CD14-positive monocyte (primary cell): ENCODE results near the gene SUFU. TPM values are rescaled to one million over a fixed set of nuclear protein-coding genes. Genes with fewer than 3 reads are reported as not detected.
A peak's percentile ranks its signal among the peaks of the same experiment; 100 is the strongest.

Source experiments
- DNase-seq, 3 donors: peaks; one replicate each; pipeline ENCODE4 v3.0.0-alpha.2; 2011 to 2022
- H2AFZ ChIP-seq: 2 replicates; pipeline ENCODE4 v1.6.0; 2012; ENCODE audit warnings: mild to moderate bottlenecking, low read depth, low read length, inconsistent platforms; ENCODE audit not compliant: insufficient read depth, poor library complexity, severe bottlenecking
- H3K27ac ChIP-seq, 2 donors: 1 replicate in 1 of 2; 2 replicates in 1 of 2; pipeline ENCODE4 v1.5.1; 2012 to 2013; ENCODE audit warnings: low read length in 2 of 2, control low read depth in 1 of 2, inconsistent platforms in 1 of 2, low read depth in 1 of 2, mild to moderate bottlenecking in 1 of 2
- H3K27me3 ChIP-seq, 2 donors: one replicate each; pipeline versions ENCODE4 v1.6.0 to v1.6.1; 2011 to 2013; ENCODE audit warnings: low read length in 2 of 2; ENCODE audit not compliant: control insufficient read depth in 2 of 2, insufficient read depth in 2 of 2
- H3K36me3 ChIP-seq, 2 donors: replicated peaks in 1 of 2; 1 replicate in 1 of 2; 2 replicates in 1 of 2; pipeline versions ENCODE4 v1.5.1 to v1.6.1; 2012 to 2013; ENCODE audit warnings: low read length in 2 of 2, control low read depth in 1 of 2, inconsistent platforms in 1 of 2, mild to moderate bottlenecking in 1 of 2; ENCODE audit not compliant: insufficient read depth in 2 of 2, control insufficient read depth in 1 of 2
- H3K4me1 ChIP-seq, 2 donors: 1 replicate in 1 of 2; 2 replicates in 1 of 2; pipeline versions ENCODE4 v1.5.1 to v1.6.1; 2012 to 2013; ENCODE audit warnings: low read length in 2 of 2, control low read depth in 1 of 2, inconsistent platforms in 1 of 2, mild to moderate bottlenecking in 1 of 2, moderate library complexity in 1 of 2; ENCODE audit not compliant: insufficient read depth in 2 of 2, control insufficient read depth in 1 of 2
- H3K4me2 ChIP-seq: replicated peaks from 2 replicates; pipeline ENCODE3; 2012; ENCODE audit warnings: low read length, moderate library complexity, mild to moderate bottlenecking; ENCODE audit not compliant: poor library complexity, severe bottlenecking; ENCODE audit errors: extremely low read depth
- H3K4me3 ChIP-seq, 3 experiments: fragments of 200-600 bp in 1 of 3; sonication (generic) in 1 of 3; replicated peaks in 1 of 3; 1 replicate in 2 of 3; 2 replicates in 1 of 3; pipeline ENCODE4 v1.5.1; 2011 to 2013; ENCODE audit warnings: low read length in 3 of 3, mild to moderate bottlenecking in 3 of 3, control low read depth in 2 of 3, low read depth in 2 of 3, inconsistent platforms in 1 of 3, moderate library complexity in 1 of 3
- H3K79me2 ChIP-seq: 2 replicates; pipeline ENCODE4 v1.6.0; 2012; ENCODE audit warnings: mild to moderate bottlenecking, control low read depth, inconsistent platforms, low read length, moderate library complexity; ENCODE audit not compliant: insufficient read depth
- H3K9ac ChIP-seq: 2 replicates; pipeline ENCODE4 v1.6.0; 2017; ENCODE audit warnings: low read length, mild to moderate bottlenecking; ENCODE audit not compliant: insufficient read depth, poor library complexity, severe bottlenecking
- H3K9me3 ChIP-seq, 2 donors: replicated peaks in 1 of 2; 1 replicate in 1 of 2; 2 replicates in 1 of 2; pipeline versions ENCODE4 v1.5.1 to v1.6.1; 2012 to 2013; ENCODE audit warnings: low read length in 2 of 2, control low read depth in 1 of 2; ENCODE audit not compliant: control insufficient read depth in 1 of 2, insufficient read depth in 1 of 2
- H4K20me1 ChIP-seq: 2 replicates; pipeline ENCODE4 v1.6.0; 2012; ENCODE audit warnings: mild to moderate bottlenecking, low read length, control low read depth, moderate library complexity; ENCODE audit not compliant: insufficient read depth
- H3K27ac Mint-ChIP-seq, 7 donors: one replicate each; pipeline ENCODE4 v1.8.0; 2020; ENCODE audit warnings: mild to moderate bottlenecking in 7 of 7, mixed read lengths in 7 of 7, moderate library complexity in 6 of 7, inconsistent platforms in 2 of 7
- H3K27me3 Mint-ChIP-seq, 3 donors: one replicate each; pipeline ENCODE4 v1.8.0; 2021 to 2022; ENCODE audit warnings: low read depth in 3 of 3, mild to moderate bottlenecking in 3 of 3, mixed read lengths in 3 of 3, moderate library complexity in 3 of 3, inconsistent platforms in 1 of 3
- H3K36me3 Mint-ChIP-seq, 2 donors: one replicate each; pipeline ENCODE4 v1.8.0; 2020; ENCODE audit warnings: mixed read lengths in 2 of 2, inconsistent platforms in 1 of 2, mild to moderate bottlenecking in 1 of 2
- H3K4me1 Mint-ChIP-seq: one replicate; pipeline ENCODE4 v1.8.0; 2020; ENCODE audit warnings: mild to moderate bottlenecking, mixed read lengths
- H3K4me3 Mint-ChIP-seq, 2 donors: one replicate each; pipeline ENCODE4 v1.8.0; 2020; ENCODE audit warnings: mild to moderate bottlenecking in 2 of 2, mixed read lengths in 2 of 2, moderate library complexity in 1 of 2
- H3K9me3 Mint-ChIP-seq, 7 donors: one replicate each; pipeline ENCODE4 v1.8.0; 2020 to 2022; ENCODE audit warnings: mixed read lengths in 7 of 7, mild to moderate bottlenecking in 6 of 7, moderate library complexity in 6 of 7, inconsistent platforms in 2 of 7
- WGBS: methylation state at CpG from one replicate; pipeline ENCODE4 v1.1.5; 2013; ENCODE audit warnings: missing lambda C conversion rate; ENCODE audit not compliant: insufficient coverage; 5-methylcytosine and 5-hydroxymethylcytosine counted together
- intact Hi-C, 2 donors: fragments of 100-400 bp; cut with micrococcal nuclease; formaldehyde crosslinking; loops; one replicate each; pipeline versions ENCODE4 v1.15.0 to v1.15.1; 2023
- polyA plus RNA-seq, 3 donors: library from polyadenylated mRNA; depleted of rRNA in 1 of 3; unstranded in 2 of 3; stranded (reverse) in 1 of 3; fragments of 300-500 nt in 2 of 3; fragments of >200 nt in 1 of 3; fragmentation: Illumina TruSeq in 2 of 3; gene quantifications; 1 replicate in 2 of 3; 2 replicates in 1 of 3; pipeline ENCODE4 v1.2.3, GENCODE V29; 2012 to 2021
- TF ChIP-seq, protein P1 (sequence below): fragments of 200-600 bp; IDR thresholded peaks from one replicate; pipeline ENCODE4 v1.8.0; 2022; ENCODE audit warnings: antibody characterized with exemption, mild to moderate bottlenecking

The SUFU gene
- polyA plus RNA-seq, 3 donors, result 3.2 to 10.0 (median 5.7) TPM

DNA sequence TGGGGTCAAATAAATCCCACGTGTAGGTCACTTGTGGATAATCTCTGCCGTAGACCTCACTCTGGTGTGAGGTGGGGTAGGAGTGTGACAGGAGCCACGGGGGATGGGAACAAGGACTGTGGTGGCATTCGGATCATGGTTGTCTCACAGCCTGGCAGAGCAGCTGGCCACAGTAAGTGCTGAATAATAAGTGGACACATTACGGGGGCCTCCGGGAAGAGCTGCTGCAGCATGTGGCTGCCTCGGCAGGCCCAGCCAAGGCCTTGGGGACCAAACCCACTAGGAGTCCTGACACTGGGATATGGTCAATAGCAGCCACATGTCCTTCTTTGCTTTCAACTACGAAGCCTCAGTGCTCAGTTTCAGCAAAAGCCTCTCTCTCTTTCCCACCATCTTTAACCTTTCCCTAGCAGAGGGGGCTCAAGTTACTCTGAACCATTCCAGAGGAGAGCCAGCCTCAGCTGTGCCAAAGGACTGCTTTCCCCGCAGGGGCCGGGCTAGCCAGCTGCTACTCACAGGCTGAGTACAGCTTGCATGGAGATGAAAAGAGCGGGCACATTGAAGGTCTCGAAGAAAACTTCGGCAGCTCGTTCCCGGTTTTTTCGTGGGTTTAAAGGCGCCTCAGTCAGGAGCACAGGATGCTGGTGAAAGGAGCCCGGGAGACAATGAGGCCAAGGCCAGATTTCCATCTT lies 18.5 kb upstream of the SUFU start:
- Mint-ChIP-seq H3K9me3 (peaks cover 0 to 3% (median 0%) of the 10 kb centered on the region in 7 donors), H3K4me3 (no peak overlapping the region), H3K27me3 (no peaks in the 10 kb centered on the region), H3K4me1 (no peaks in the 10 kb centered on the region), H3K27ac (peak overlapping the region in 2 of 7 donors; percentile 51 to 70), H3K36me3 (peaks cover 89 to 98% of the 10 kb centered on the region in 2 donors)
- Histone ChIP-seq H3K9ac (no peak overlapping the region), H2AFZ (no peak overlapping the region), H3K4me3 (no peak overlapping the region), H3K79me2 (peaks cover 3% of the 10 kb centered on the region), H3K27ac (no peak overlapping the region), H3K36me3 (peaks cover 94 to 99% of the 10 kb centered on the region in 2 donors), H3K27me3 (no peaks in the 10 kb centered on the region), H4K20me1 (peaks cover 54% of the 10 kb centered on the region), H3K9me3 (no peaks in the 10 kb centered on the region), H3K4me2 (no peak overlapping the region), H3K4me1 (no peaks in the 10 kb centered on the region)
- TF ChIP-seq, protein P1, sequence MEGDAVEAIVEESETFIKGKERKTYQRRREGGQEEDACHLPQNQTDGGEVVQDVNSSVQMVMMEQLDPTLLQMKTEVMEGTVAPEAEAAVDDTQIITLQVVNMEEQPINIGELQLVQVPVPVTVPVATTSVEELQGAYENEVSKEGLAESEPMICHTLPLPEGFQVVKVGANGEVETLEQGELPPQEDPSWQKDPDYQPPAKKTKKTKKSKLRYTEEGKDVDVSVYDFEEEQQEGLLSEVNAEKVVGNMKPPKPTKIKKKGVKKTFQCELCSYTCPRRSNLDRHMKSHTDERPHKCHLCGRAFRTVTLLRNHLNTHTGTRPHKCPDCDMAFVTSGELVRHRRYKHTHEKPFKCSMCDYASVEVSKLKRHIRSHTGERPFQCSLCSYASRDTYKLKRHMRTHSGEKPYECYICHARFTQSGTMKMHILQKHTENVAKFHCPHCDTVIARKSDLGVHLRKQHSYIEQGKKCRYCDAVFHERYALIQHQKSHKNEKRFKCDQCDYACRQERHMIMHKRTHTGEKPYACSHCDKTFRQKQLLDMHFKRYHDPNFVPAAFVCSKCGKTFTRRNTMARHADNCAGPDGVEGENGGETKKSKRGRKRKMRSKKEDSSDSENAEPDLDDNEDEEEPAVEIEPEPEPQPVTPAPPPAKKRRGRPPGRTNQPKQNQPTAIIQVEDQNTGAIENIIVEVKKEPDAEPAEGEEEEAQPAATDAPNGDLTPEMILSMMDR, result no peak
- WGBS, result 96% methylated on average over 18 of the region's 18 CpGs
- DNase-seq, result no peak
- intact Hi-C loops, result loop anchor here in 1 of 2 donors (10.0 kb wide), 1 partner anchor 320 kb away; no protein-coding TSS in a partner anchor

- no peaks in the 10 kb centered on the region for H3K27me3 Mint-ChIP-seq
Observed at GRCh38 chr10:102491136-102491535, 12.6 kb upstream of the SUFU start.

More at GRCh38 chr10:102491136-102491535, 12.6 kb upstream of the SUFU start:
- Mint-ChIP-seq H3K27ac (no peak overlapping the region), H3K4me1 (peaks cover 7% of the 10 kb centered on the region), H3K4me3 (no peak overlapping the region), H3K9me3 (peaks cover 0 to 3% (median 0%) of the 10 kb centered on the region in 7 donors), H3K36me3 (peaks cover 50 to 88% of the 10 kb centered on the region in 2 donors)
- Histone ChIP-seq H3K4me1 (no peaks in the 10 kb centered on the region), H3K9me3 (no peaks in the 10 kb centered on the region), H3K4me2 (no peak overlapping the region), H3K27ac (no peak overlapping the region), H3K36me3 (peaks cover 44 to 82% of the 10 kb centered on the region in 2 donors), H3K79me2 (peaks cover 58% of the 10 kb centered on the region), H3K9ac (no peak overlapping the region), H2AFZ (no peak overlapping the region), H4K20me1 (peaks cover 82% of the 10 kb centered on the region), H3K27me3 (no peaks in the 10 kb centered on the region), H3K4me3 (no peak overlapping the region)
- WGBS, result 96% methylated on average over 3 of the region's 4 CpGs
- no peak for DNase-seq
- intact Hi-C loops, result no loop called here
- TF ChIP-seq, protein P1, result no peak
